Glomerular endothelial cell (primary cell): ENCODE measurements around the gene NEK8. TPM values are rescaled to one million over a fixed set of nuclear protein-coding genes. Genes with fewer than 3 reads are reported as not detected.
"Not testable (repeated sequence)": the region's sequence is repeated elsewhere in the genome, so short reads cannot be mapped to it uniquely, and the experiment has no call there.

Source experiments
- DNase-seq: peaks from one replicate; pipeline ENCODE4 v3.0.0-alpha.2; 2011; ENCODE audit warnings: low read depth, low spot score; ENCODE audit errors: extremely low read depth
- total RNA-seq: library from RNA; depleted of rRNA; stranded (reverse); fragments of >200 nt; gene quantifications from 2 replicates; pipeline ENCODE4 v1.2.3, GENCODE V29; 2015

NEK8 gene
- total RNA-seq, 1 donor from 2014 or later = 5.4 TPM

- DNase-seq = no peak
Measured at GRCh38 chr17:28724500-28725165, 4.0 kb upstream of the NEK8 start.

- DNase-seq = no peak
Measured at GRCh38 chr17:28725166-28725659, 3.4 kb upstream of the NEK8 start.

GRCh38 chr17:28725660-28726225 is 2.8 kb upstream of the NEK8 start:
- no peak for DNase-seq

- no peak for DNase-seq
Measured at GRCh38 chr17:28726226-28726626, 2.4 kb upstream of the NEK8 start, which contains the start of gene TLCD1. TSS of gene TLCD1 (minus strand) at chr17:28726233. CDS start at chr17:28726097, 136 bp downstream.

- no peak for DNase-seq
Measured at GRCh38 chr17:28726627-28727491, 1.7 kb upstream of the NEK8 start.

GRCh38 chr17:28729950-28730330 is 1.4 kb downstream of the NEK8 start:
- no peak for DNase-seq

GRCh38 chr17:28733346-28733745 is 4.8 kb downstream of the NEK8 start:
- DNase-seq = no peak

GRCh38 chr17:28734712-28735241 is 6.2 kb downstream of the NEK8 start:
- no peak for DNase-seq

- no peak for DNase-seq
Measured at GRCh38 chr17:28735242-28735722, 6.7 kb downstream of the NEK8 start.

- not testable (repeated sequence) for DNase-seq
Measured at GRCh38 chr17:28735913-28736769, 7.6 kb downstream of the NEK8 start.

GRCh38 chr17:28737316-28737715 is 8.7 kb downstream of the NEK8 start:
- DNase-seq = no peak

- no peak for DNase-seq
Measured at GRCh38 chr17:28737770-28738679, 9.4 kb downstream of the NEK8 start.

GRCh38 chr17:28738680-28739384 is 10.2 kb downstream of the NEK8 start:
- no peak for DNase-seq

GRCh38 chr17:28740406-28741357 is 12.1 kb downstream of the NEK8 start:
- DNase-seq = no peak

- DNase-seq = no peak
Measured at GRCh38 chr17:28741358-28742349, 13.1 kb downstream of the NEK8 start.
